Psoas muscle (tissue), 8 donors: Measurements from ENCODE around the gene LONRF3. TPM values are rescaled to one million over a fixed set of nuclear protein-coding genes. Genes with fewer than 3 reads are reported as not detected.

Source experiments
- ATAC-seq, 4 donors: fragments of 200-7000 bp; cut with Tn5 transposase; one replicate each; pipeline ENCODE4 v1.9.1; 2020; ENCODE audit warnings: moderate library complexity in 3 of 4, mild to moderate bottlenecking in 2 of 4
- DNase-seq, 2 donors: peaks; one replicate each; pipeline ENCODE4 v3.0.0-alpha.2; 2020
- H3K27ac ChIP-seq: fragments of 200-600 bp; one replicate; pipeline ENCODE4 v1.8.0; 2022
- H3K27me3 ChIP-seq, 3 donors: fragments of 200-600 bp in 1 of 3; one replicate each; pipeline versions ENCODE4 v1.6.1 to v1.8.0; 2013 to 2022; ENCODE audit warnings: low read length in 2 of 3, mild to moderate bottlenecking in 2 of 3, moderate library complexity in 1 of 3; ENCODE audit not compliant: insufficient read depth in 3 of 3
- H3K36me3 ChIP-seq, 2 donors: fragments of 200-600 bp in 1 of 2; one replicate each; pipeline versions ENCODE4 v1.6.1 to v1.8.0; 2013 to 2022; ENCODE audit warnings: low read depth in 1 of 2, mild to moderate bottlenecking in 1 of 2, moderate library complexity in 1 of 2; ENCODE audit not compliant: insufficient read depth in 1 of 2
- H3K4me1 ChIP-seq: fragments of 200-600 bp; one replicate; pipeline ENCODE4 v1.8.0; 2022
- H3K4me3 ChIP-seq: fragments of 200-600 bp; one replicate; pipeline ENCODE4 v1.8.0; 2022; ENCODE audit warnings: mild to moderate bottlenecking
- H3K9me3 ChIP-seq: fragments of 200-600 bp; one replicate; pipeline ENCODE4 v1.8.0; 2022
- CTCF ChIP-seq: fragments of 200-600 bp; IDR thresholded peaks from one replicate; pipeline ENCODE4 v1.8.0; 2022; ENCODE audit warnings: antibody characterized with exemption
- WGBS, 3 donors: extraction: QIAGEN DNeasy Blood & Tissue Kit; methylation state at CpG; one replicate each; pipeline versions ENCODE4 v1.1.6 to v1.1.7; 2013; 5-methylcytosine and 5-hydroxymethylcytosine counted together
- intact Hi-C, 2 donors: fragments of 100-400 bp; cut with DNase I; formaldehyde crosslinking; loops; one replicate each; pipeline versions ENCODE4 v1.11.0 to v1.14.2; 2022
- long read RNA-seq, 2 donors: library from polyadenylated mRNA; unstranded; transcript quantifications; one replicate each; pipeline ENCODE4 v2.0.0, GENCODE V29; 2021
- polyA plus RNA-seq, 3 donors: library from polyadenylated mRNA; stranded (reverse); fragments of 200-250 nt; gene quantifications; one replicate each; pipeline ENCODE4 v1.2.3, GENCODE V29; 2013
- total RNA-seq, 4 donors: library from RNA; stranded (reverse); fragmentation: NEBNext Ultra II Directional in 2 of 4; extraction: Animal tissue kit (Norgen Biotek cat#: 25700) in 2 of 4; gene quantifications; one replicate each; pipeline versions ENCODE4 v1.2.1 to v1.2.4, GENCODE V29; 2021 to 2023
- donor health status: healthy with polysubstance abuse.
- donor health status: DM: no; HTN: no; CAD: no; lungs with moderate emphysema.
- donor health status: Bipolar disorder and iron deficiency.
- donor health status: healthy.
- donor health status: DM: yes; HTN: yes; CAD: no.
- donor health status: DM: no; HTN: no; CAD: no.
- donor health status: DM: no; HTN: no; CAD: no.
- donor health status: DM: yes; HTN: yes; CAD: no.

The LONRF3 gene
- 10 to 100 TPM in 3 of 4 donors, 1 to 10 TPM in 1; 9.4 to 55.8 (median 27.3) TPM for total RNA-seq
- polyA plus RNA-seq = 10 to 100 TPM in 2 of 3 donors, 1 to 10 TPM in 1; 8.4 to 20.2 (median 15.5) TPM
- long read RNA-seq, donor 1, transcript LONRF3-202 (11 exons, 2,550 nt) = major isoform, 13 of 20 reads
- long read RNA-seq, donor 1, partial matches to known transcripts = 2 of 20 reads
- long read RNA-seq, donor 1, other reads (novel, unspliced or antisense) = 2 of 20 reads
- long read RNA-seq, donor 2, transcript LONRF3-202 (11 exons, 2,550 nt) = major isoform, 10 of 22 reads
- long read RNA-seq, donor 2, partial matches to known transcripts = 2 of 22 reads
- long read RNA-seq, donor 2, other reads (novel, unspliced or antisense) = 6 of 22 reads

- H3K27ac ChIP-seq = peak within 1 kb of the TSS; percentile 97
- no peak for TF ChIP-seq CTCF
- H3K4me1 ChIP-seq = no peaks in the 10 kb centered on the region
- H3K9me3 ChIP-seq = no peaks in the 10 kb centered on the region
- WGBS, 3 donors = 0 to 47% (median 1%) methylated on average over 28 to 45 of the region's 45 CpGs
- peak; percentile 77 to 87 for DNase-seq
- peak within 1 kb of the TSS; percentile 85 for H3K4me3 ChIP-seq
- peaks cover 0 to 19% of the 10 kb centered on the region in 2 donors for H3K36me3 ChIP-seq
- intact Hi-C loops = loop anchor here (2.0 to 10.0 kb wide), 2 partner anchors 109 kb away; no protein-coding TSS in a partner anchor
- H3K27me3 ChIP-seq = peaks cover 0 to 15% (median 0%) of the 10 kb centered on the region in 3 donors
- peak; percentile 55 to 75 (median 59) for ATAC-seq
Observed at GRCh38 chrX:118974088-118974907, at the start of gene LONRF3. Gene LONRF3, plus strand, starts transcription at chrX:118974618. Its CDS starts 163 bp downstream, at chrX:118974781.

- intact Hi-C loops = no loop called here
- Histone ChIP-seq H3K4me1 (no peaks in the 10 kb centered on the region), H3K27me3 (no peaks in the 10 kb centered on the region), H3K36me3 (no peaks in the 10 kb centered on the region), H3K27ac (no peak overlapping the region), H3K4me3 (no peak overlapping the region), H3K9me3 (no peaks in the 10 kb centered on the region)
- DNase-seq = no peak
- no peak for ATAC-seq
- TF ChIP-seq CTCF = no peak
- 33 to 52% (median 38%) methylated on average over 2 of the region's 2 CpGs for WGBS, 3 donors
Observed at GRCh38 chrX:118928151-118928550, 46.3 kb upstream of the LONRF3 start.

- DNase-seq (no peak), ATAC-seq (no peak)
- WGBS, 3 donors = 87 to 95% (median 95%) methylated on average over 1 of the region's 1 CpG
- H3K27me3 ChIP-seq = peaks cover 0 to 5% (median 0%) of the 10 kb centered on the region in 3 donors
- H3K27ac ChIP-seq = no peak overlapping the region
- H3K9me3 ChIP-seq = no peaks in the 10 kb centered on the region
- no peak for TF ChIP-seq CTCF
- no peaks in the 10 kb centered on the region for H3K36me3 ChIP-seq
- no peak overlapping the region for H3K4me3 ChIP-seq
- H3K4me1 ChIP-seq = no peaks in the 10 kb centered on the region
- intact Hi-C loops = no loop called here
Observed at GRCh38 chrX:118935352-118935751, 39.1 kb upstream of the LONRF3 start.

GRCh38 chrX:118941147-118941546, 33.3 kb upstream of the LONRF3 start:
- intact Hi-C loops = no loop called here
- H3K4me1 ChIP-seq = no peaks in the 10 kb centered on the region
- no peaks in the 10 kb centered on the region for H3K36me3 ChIP-seq
- no peak overlapping the region for H3K27ac ChIP-seq
- TF ChIP-seq CTCF = no peak
- H3K9me3 ChIP-seq = no peaks in the 10 kb centered on the region
- DNase-seq (no peak), ATAC-seq (no peak)
- H3K27me3 ChIP-seq = no peaks in the 10 kb centered on the region
- H3K4me3 ChIP-seq = no peak overlapping the region
- WGBS, 3 donors = 60 to 72% (median 63%) methylated on average over 2 of the region's 2 CpGs
